Myocyte (in vitro differentiated cells): Measurements from ENCODE around the gene NUDT2. TPM values are rescaled to one million over a fixed set of nuclear protein-coding genes. Genes with fewer than 3 reads are reported as not detected.

ENCODE experiments used
- DNase-seq: peaks from one replicate; pipeline ENCODE4 v3.0.0-alpha.2; 2012; ENCODE audit warnings: low read depth
- total RNA-seq: library from RNA; depleted of rRNA; stranded (reverse); fragments of >200 nt; gene quantifications from 2 replicates; pipeline ENCODE4 v1.2.3, GENCODE V29; 2014

NUDT2 gene
- total RNA-seq, 1 donor from 2014 or later: 28.3 TPM

- no peak for DNase-seq
Observed at GRCh38 chr9:34384368-34385165, 55.2 kb downstream of the NUDT2 start.

DNA sequence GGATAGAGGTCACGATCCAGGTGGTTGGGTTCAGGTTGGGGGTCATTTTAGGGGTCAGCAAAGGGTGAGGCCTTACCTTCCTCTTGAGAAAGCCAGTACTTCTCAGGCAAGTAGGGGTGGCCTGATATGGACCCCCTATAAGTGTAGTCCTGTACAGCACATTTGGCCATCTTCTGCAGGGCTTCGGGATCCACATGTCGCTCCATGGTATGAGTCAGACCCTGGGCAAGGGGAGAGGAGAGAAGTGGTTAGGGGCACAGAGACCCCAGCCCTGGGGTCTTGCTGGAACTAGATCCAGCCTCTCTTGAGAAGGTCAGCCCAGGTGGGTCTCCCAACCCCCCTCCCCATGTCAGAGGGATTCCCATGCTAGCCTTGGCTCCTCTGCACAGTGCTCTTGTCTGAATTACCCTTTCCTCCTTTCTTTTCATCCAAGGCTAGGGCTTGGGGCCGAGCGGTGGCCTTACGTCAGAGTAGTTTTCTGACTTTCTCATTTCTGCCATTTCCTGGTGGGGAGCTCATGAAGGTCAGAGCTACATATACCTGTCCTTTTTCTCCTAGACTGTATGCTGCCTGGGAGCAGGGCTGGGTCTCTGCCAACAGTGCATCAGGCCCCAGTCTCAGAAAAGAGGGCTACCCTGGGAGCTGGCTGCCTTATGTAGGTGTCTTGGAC is 56.3 kb downstream of the NUDT2 start:
- no peak for DNase-seq

DNA sequence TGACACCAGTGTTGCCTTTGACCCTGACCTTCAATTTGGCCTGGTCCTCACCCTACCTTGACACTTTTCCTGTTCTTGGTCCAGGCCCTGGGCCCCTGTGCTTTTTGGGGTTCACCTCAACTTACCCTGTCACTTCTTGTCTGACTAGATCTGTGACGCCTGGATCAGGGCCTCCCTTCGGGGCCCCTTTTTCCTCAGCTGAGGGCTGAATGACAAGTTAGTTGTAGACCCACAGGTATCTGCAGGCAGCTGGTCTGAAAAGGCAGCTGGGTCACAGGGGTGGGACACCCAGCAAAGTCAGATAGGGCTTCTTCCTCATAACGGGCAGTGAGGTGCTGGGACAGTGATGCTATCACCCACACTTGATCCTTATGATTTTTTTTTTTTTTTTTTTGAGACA is 57.3 kb downstream of the NUDT2 start:
- DNase-seq: no peak

DNA sequence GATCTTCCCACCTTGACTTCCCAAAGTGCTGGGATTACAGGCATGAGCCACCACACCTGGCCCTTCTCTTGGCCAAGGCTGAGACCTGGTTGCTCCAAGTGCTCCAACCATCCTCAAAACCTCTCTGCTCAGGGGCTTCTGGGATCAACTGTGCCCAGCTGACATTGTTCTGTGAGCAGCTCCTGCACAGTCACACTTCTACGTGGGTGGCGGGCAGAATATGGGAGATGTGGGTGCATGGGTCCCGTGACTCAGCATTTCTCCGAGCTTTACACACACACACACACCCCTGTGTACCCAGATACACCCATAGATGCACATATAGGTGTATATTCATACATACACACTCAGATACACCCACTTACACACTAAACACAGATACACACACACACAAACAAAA is 57.9 kb downstream of the NUDT2 start:
- DNase-seq: no peak

GRCh38 chr9:34392511-34392910 is 63.1 kb downstream of the NUDT2 start:
- DNase-seq: peak; percentile 23

Other genes with a start within 250 kb of the NUDT2 start
- 32.1 and 36.9 TPM in 2 replicates for gene DCAF12, start 202.9 kb upstream of the NUDT2 start, total RNA-seq
- 28.6 and 30.5 TPM in 2 replicates for gene UBAP1, start 150.5 kb upstream of the NUDT2 start, total RNA-seq
- gene KIF24, start 301 bp upstream of the NUDT2 start, total RNA-seq: 2.0 and 2.1 TPM in 2 replicates
- gene MYORG, start 47.3 kb downstream of the NUDT2 start, total RNA-seq: 2.6 and 7.6 TPM in 2 replicates
- 18.9 and 19.2 TPM in 2 replicates for gene FAM219A, start 129.0 kb downstream of the NUDT2 start, total RNA-seq
- 0.13 TPM in 1 of 2 replicates, not detected in the other for gene DNAI1, start 129.2 kb downstream of the NUDT2 start, total RNA-seq
- gene ENHO, start 193.4 kb downstream of the NUDT2 start, total RNA-seq: 0.21 and 0.35 TPM in 2 replicates